Measurements from ENCODE around the gene HSP90AB1. TPM values are rescaled to one million over a fixed set of nuclear protein-coding genes. Genes with fewer than 3 reads are reported as not detected.
A peak's percentile ranks its signal among the peaks of the same experiment; 100 is the strongest.

HSP90AB1 gene
- total RNA-seq, 2 donors from 2014 or later: 405 to 695 TPM

GRCh38 chr6:44257025-44257752 is 10.3 kb downstream of the HSP90AB1 start, which contains the start of gene SLC35B2:
Gene SLC35B2, minus strand, starts transcription at chr6:44257528. Its CDS starts 118 bp downstream, at chr6:44257410.
- H3K9me3 ChIP-seq: no peaks in the 10 kb centered on the region
- H3K4me1 ChIP-seq (ENCODE audit: control insufficient read depth in 1 of 2, low read depth in 2 of 2): peaks cover 14 to 21% of the 10 kb centered on the region in 2 donors
- H3K4me3 ChIP-seq: peak within 1 kb of the TSS; percentile 88
- peaks cover 23% of the 10 kb centered on the region for H3K36me3 ChIP-seq
- peak within 1 kb of the TSS; percentile 59 to 76 for H3K27ac ChIP-seq
- H3K27me3 ChIP-seq (replicated peaks; ENCODE audit: insufficient read depth): no peaks in the 10 kb centered on the region
- ATAC-seq (ENCODE audit: insufficient number of reproducible peaks, low FRiP score, low read depth): peak; percentile 64
- no peak for DNase-seq (ENCODE audit: low spot score)
- TF ChIP-seq, protein P1, sequence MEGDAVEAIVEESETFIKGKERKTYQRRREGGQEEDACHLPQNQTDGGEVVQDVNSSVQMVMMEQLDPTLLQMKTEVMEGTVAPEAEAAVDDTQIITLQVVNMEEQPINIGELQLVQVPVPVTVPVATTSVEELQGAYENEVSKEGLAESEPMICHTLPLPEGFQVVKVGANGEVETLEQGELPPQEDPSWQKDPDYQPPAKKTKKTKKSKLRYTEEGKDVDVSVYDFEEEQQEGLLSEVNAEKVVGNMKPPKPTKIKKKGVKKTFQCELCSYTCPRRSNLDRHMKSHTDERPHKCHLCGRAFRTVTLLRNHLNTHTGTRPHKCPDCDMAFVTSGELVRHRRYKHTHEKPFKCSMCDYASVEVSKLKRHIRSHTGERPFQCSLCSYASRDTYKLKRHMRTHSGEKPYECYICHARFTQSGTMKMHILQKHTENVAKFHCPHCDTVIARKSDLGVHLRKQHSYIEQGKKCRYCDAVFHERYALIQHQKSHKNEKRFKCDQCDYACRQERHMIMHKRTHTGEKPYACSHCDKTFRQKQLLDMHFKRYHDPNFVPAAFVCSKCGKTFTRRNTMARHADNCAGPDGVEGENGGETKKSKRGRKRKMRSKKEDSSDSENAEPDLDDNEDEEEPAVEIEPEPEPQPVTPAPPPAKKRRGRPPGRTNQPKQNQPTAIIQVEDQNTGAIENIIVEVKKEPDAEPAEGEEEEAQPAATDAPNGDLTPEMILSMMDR (IDR thresholded peaks at IDR 0.05): peak; percentile 55

GRCh38 chr6:44257753-44258324 is 10.9 kb downstream of the HSP90AB1 start:
- peak; percentile 4 for ATAC-seq (ENCODE audit: insufficient number of reproducible peaks, low FRiP score, low read depth)
- H3K9me3 ChIP-seq: no peaks in the 10 kb centered on the region
- peak overlapping the region; percentile 88 for H3K4me3 ChIP-seq
- peaks cover 20 to 27% of the 10 kb centered on the region in 2 donors for H3K4me1 ChIP-seq (ENCODE audit: control insufficient read depth in 1 of 2, low read depth in 2 of 2)
- peaks cover 17% of the 10 kb centered on the region for H3K36me3 ChIP-seq
- no peaks in the 10 kb centered on the region for H3K27me3 ChIP-seq (replicated peaks; ENCODE audit: insufficient read depth)
- DNase-seq (ENCODE audit: low spot score): no peak
- H3K27ac ChIP-seq: peak overlapping the region; percentile 59 to 76
- TF ChIP-seq, protein P1 (IDR thresholded peaks at IDR 0.05): no peak

DNA sequence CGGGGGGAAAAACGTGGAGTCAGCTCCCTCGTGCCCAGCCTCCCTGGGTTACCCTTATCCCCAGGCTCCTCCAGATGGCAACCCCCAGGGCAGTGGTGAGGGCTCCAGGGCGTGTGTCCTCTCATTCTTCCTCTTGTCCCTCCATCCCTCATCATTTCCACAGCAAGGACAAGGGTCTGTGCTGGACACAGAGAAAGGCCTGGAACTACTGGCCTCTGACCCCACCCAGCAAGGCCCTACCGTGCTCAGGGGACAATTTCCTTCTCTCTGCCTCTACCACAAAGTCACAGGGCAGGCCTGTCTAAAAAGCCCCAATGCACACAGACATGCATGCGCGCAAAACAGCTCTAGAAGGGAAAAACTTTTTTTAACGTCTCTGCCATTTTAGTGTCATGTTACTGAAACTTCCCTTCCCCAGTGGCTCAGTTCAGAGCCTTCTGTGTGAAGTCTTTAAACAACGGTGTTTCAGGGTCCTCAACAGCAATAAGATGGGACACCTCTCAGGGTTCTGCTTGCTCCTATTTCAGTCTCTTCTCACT is 11.5 kb downstream of the HSP90AB1 start:
- Histone ChIP-seq H3K4me3 (no peak overlapping the region), H3K9me3 (no peaks in the 10 kb centered on the region), H3K27me3 (replicated peaks; ENCODE audit: insufficient read depth) (no peaks in the 10 kb centered on the region), H3K27ac (no peak overlapping the region), H3K4me1 (ENCODE audit: control insufficient read depth in 1 of 2, low read depth in 2 of 2) (peaks cover 26 to 33% of the 10 kb centered on the region in 2 donors), H3K36me3 (peaks cover 11% of the 10 kb centered on the region)
- TF ChIP-seq, protein P1 (IDR thresholded peaks at IDR 0.05): no peak
- no peak for ATAC-seq (ENCODE audit: insufficient number of reproducible peaks, low FRiP score, low read depth)
- DNase-seq (ENCODE audit: low spot score): no peak

DNA sequence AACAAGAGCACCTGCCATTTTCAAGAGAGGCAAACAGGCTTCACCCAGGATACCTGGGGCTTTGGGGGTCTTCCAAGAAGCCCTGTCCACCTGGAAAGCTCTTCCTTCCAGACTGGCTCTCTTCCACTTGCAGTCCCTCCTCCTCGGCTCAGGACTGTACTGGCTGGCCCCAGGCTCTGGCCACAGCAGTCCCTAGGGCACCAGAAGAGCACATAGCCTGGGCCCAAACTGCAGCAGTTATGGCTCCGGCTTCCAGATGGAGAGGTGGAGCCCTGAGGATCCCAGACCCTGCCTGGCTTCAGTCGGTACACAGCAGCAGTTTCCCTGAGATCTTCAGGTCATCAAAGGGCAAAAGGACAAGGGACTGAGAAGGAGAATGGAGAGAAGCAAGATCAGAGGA is 12.0 kb downstream of the HSP90AB1 start:
- Histone ChIP-seq H3K36me3 (peaks cover 11% of the 10 kb centered on the region), H3K27ac (no peak overlapping the region), H3K27me3 (replicated peaks; ENCODE audit: insufficient read depth) (no peaks in the 10 kb centered on the region), H3K4me1 (ENCODE audit: control insufficient read depth in 1 of 2, low read depth in 2 of 2) (peaks cover 31 to 38% of the 10 kb centered on the region in 2 donors), H3K4me3 (no peak overlapping the region), H3K9me3 (no peaks in the 10 kb centered on the region)
- no peak for ATAC-seq (ENCODE audit: insufficient number of reproducible peaks, low FRiP score, low read depth)
- TF ChIP-seq, protein P1 (IDR thresholded peaks at IDR 0.05): no peak
- DNase-seq (ENCODE audit: low spot score): no peak

- TF ChIP-seq, protein P1 (IDR thresholded peaks at IDR 0.05): no peak
- Histone ChIP-seq H3K4me3 (no peak overlapping the region), H3K9me3 (no peaks in the 10 kb centered on the region), H3K36me3 (peaks cover 1% of the 10 kb centered on the region), H3K27ac (no peak overlapping the region), H3K27me3 (replicated peaks; ENCODE audit: insufficient read depth) (no peaks in the 10 kb centered on the region), H3K4me1 (ENCODE audit: control insufficient read depth in 1 of 2, low read depth in 2 of 2) (peaks cover 39 to 47% of the 10 kb centered on the region in 2 donors)
- DNase-seq (ENCODE audit: low spot score) (no peak), ATAC-seq (ENCODE audit: insufficient number of reproducible peaks, low FRiP score, low read depth) (no peak)
Measured at GRCh38 chr6:44260011-44260410, 13.1 kb downstream of the HSP90AB1 start.

All from thoracic aorta (tissue), 2 donors.